Astrocyte (in vitro differentiated cells and primary cell): ENCODE results near the gene TCEANC. TPM values are rescaled to one million over a fixed set of nuclear protein-coding genes. Genes with fewer than 3 reads are reported as not detected.
"Not testable (repeated sequence)": the region's sequence is repeated elsewhere in the genome, so short reads cannot be mapped to it uniquely, and the experiment has no call there.

Source experiments
- DNase-seq: peaks from one replicate; pipeline ENCODE4 v3.0.0-alpha.2; 2010; ENCODE audit warnings: low read depth
- FAIRE-seq: peaks from 2 replicates; lab custom pipeline; 2011; peaks lifted over from hg19 to GRCh38; lab: Jason Lieb, UNC
- H2AFZ ChIP-seq: 2 replicates; pipeline ENCODE4 v1.6.0; 2012; ENCODE audit warnings: low read depth, low read length, inconsistent platforms
- H3K27ac ChIP-seq: 2 replicates; pipeline ENCODE4 v1.5.1; 2011; ENCODE audit warnings: low read depth, low read length, inconsistent platforms
- H3K27me3 ChIP-seq: 2 replicates; pipeline ENCODE4 v1.6.0; 2011; ENCODE audit warnings: low read length, inconsistent platforms; ENCODE audit not compliant: insufficient read depth
- H3K36me3 ChIP-seq: 2 replicates; pipeline ENCODE4 v1.5.1; 2011; ENCODE audit warnings: low read length, inconsistent platforms; ENCODE audit not compliant: insufficient read depth
- H3K4me1 ChIP-seq: 2 replicates; pipeline ENCODE4 v1.5.1; 2011; ENCODE audit warnings: low read length, inconsistent platforms; ENCODE audit not compliant: insufficient read depth
- H3K4me2 ChIP-seq: 2 replicates; pipeline ENCODE4 v1.6.0; 2012; ENCODE audit warnings: low read length, inconsistent platforms
- H3K4me3 ChIP-seq: 2 replicates; pipeline ENCODE4 v1.5.1; 2011; ENCODE audit warnings: low read depth, mild to moderate bottlenecking, low read length, inconsistent platforms; ENCODE audit not compliant: insufficient read depth
- H3K79me2 ChIP-seq: 2 replicates; pipeline ENCODE4 v1.6.0; 2012; ENCODE audit warnings: mild to moderate bottlenecking, low read length, inconsistent platforms; ENCODE audit not compliant: insufficient read depth
- H3K9ac ChIP-seq: 2 replicates; pipeline ENCODE4 v1.6.0; 2012; ENCODE audit warnings: mild to moderate bottlenecking, low read length, inconsistent platforms
- H3K9me3 ChIP-seq: 2 replicates; pipeline ENCODE4 v1.5.1; 2012; ENCODE audit warnings: low read depth, mild to moderate bottlenecking, low read length, inconsistent platforms; ENCODE audit not compliant: insufficient read depth
- H4K20me1 ChIP-seq: 2 replicates; pipeline ENCODE4 v1.6.0; 2012; ENCODE audit warnings: low read length, inconsistent platforms; ENCODE audit not compliant: insufficient read depth
- H3K27ac Mint-ChIP-seq: one replicate; pipeline ENCODE4 v1.8.0; 2021; ENCODE audit warnings: mild to moderate bottlenecking, mixed read lengths; ENCODE audit not compliant: unreplicated experiment
- H3K27me3 Mint-ChIP-seq: one replicate; pipeline ENCODE4 v1.8.0; 2021; ENCODE audit warnings: low read depth, mixed read lengths; ENCODE audit not compliant: unreplicated experiment
- H3K36me3 Mint-ChIP-seq: one replicate; pipeline ENCODE4 v1.8.0; 2021; ENCODE audit warnings: low read depth, mixed read lengths; ENCODE audit not compliant: unreplicated experiment
- H3K4me1 Mint-ChIP-seq: one replicate; pipeline ENCODE4 v1.8.0; 2021; ENCODE audit warnings: low read depth, mixed read lengths; ENCODE audit not compliant: unreplicated experiment
- H3K4me3 Mint-ChIP-seq: one replicate; pipeline ENCODE4 v1.8.0; 2021; ENCODE audit warnings: mild to moderate bottlenecking, moderate library complexity, mixed read lengths; ENCODE audit not compliant: unreplicated experiment
- H3K9me3 Mint-ChIP-seq: one replicate; pipeline ENCODE4 v1.8.0; 2021; ENCODE audit warnings: mild to moderate bottlenecking, mixed read lengths; ENCODE audit not compliant: unreplicated experiment
- EZH2 ChIP-seq: IDR thresholded peaks from 2 replicates; pipeline ENCODE4 v1.6.1; 2012; ENCODE audit warnings: mild to moderate bottlenecking, low read length, inconsistent platforms; ENCODE audit not compliant: insufficient read depth
- total RNA-seq: library from RNA; stranded (reverse); gene quantifications from 2 replicates; pipeline ENCODE4 v1.2.1, GENCODE V29; 2021
- TF ChIP-seq, protein P1 (sequence below): IDR thresholded peaks from 2 replicates; pipeline ENCODE4 v1.5.1; 2011; ENCODE audit warnings: low read depth, mild to moderate bottlenecking, inconsistent platforms, low read length, moderate library complexity; ENCODE audit not compliant: insufficient read depth

Gene TCEANC
- total RNA-seq, 1 donor from 2014 or later: 1.0 TPM

- TF ChIP-seq, protein P1, sequence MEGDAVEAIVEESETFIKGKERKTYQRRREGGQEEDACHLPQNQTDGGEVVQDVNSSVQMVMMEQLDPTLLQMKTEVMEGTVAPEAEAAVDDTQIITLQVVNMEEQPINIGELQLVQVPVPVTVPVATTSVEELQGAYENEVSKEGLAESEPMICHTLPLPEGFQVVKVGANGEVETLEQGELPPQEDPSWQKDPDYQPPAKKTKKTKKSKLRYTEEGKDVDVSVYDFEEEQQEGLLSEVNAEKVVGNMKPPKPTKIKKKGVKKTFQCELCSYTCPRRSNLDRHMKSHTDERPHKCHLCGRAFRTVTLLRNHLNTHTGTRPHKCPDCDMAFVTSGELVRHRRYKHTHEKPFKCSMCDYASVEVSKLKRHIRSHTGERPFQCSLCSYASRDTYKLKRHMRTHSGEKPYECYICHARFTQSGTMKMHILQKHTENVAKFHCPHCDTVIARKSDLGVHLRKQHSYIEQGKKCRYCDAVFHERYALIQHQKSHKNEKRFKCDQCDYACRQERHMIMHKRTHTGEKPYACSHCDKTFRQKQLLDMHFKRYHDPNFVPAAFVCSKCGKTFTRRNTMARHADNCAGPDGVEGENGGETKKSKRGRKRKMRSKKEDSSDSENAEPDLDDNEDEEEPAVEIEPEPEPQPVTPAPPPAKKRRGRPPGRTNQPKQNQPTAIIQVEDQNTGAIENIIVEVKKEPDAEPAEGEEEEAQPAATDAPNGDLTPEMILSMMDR: no peak
- no peak for TF ChIP-seq EZH2
- no peaks in the 10 kb centered on the region for H3K27me3 Mint-ChIP-seq
- H3K4me1 Mint-ChIP-seq: no peaks in the 10 kb centered on the region
- Histone ChIP-seq H3K4me1 (no peaks in the 10 kb centered on the region), H3K27me3 (no peaks in the 10 kb centered on the region), H3K36me3 (no peaks in the 10 kb centered on the region), H2AFZ (no peak overlapping the region), H4K20me1 (no peaks in the 10 kb centered on the region), H3K4me3 (no peak overlapping the region), H3K79me2 (no peaks in the 10 kb centered on the region), H3K4me2 (no peak overlapping the region), H3K9me3 (no peaks in the 10 kb centered on the region), H3K27ac (no peak overlapping the region), H3K9ac (no peak overlapping the region)
- FAIRE-seq (peak; percentile 60), DNase-seq (no peak)
- no peaks in the 10 kb centered on the region for H3K36me3 Mint-ChIP-seq
- H3K4me3 Mint-ChIP-seq: no peak overlapping the region
- H3K27ac Mint-ChIP-seq: no peak overlapping the region
- H3K9me3 Mint-ChIP-seq: peaks cover 6% of the 10 kb centered on the region
These were observed 14.9 kb upstream of the TCEANC start for GRCh38 chrX:13638021-13638420.

DNA sequence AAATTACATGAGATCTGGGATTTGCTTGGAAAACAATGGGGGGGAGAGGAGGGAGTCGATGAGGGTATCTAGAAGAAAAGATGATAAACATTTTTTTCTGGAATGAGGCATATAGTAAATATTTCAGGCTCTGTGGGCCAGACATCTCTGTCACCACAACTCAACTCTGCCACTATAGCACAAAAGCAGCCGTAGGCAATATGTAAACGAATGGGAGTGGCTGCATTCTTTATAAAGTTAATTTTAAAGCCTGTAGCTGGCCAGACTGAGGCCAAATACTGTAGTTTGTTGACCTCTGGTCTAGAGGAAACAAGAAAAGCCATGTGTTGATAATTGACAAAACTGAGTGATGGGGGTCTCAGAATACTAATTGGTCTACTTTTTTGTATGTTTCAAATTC, 14.1 kb upstream of the TCEANC start:
- H3K4me1 ChIP-seq: no peaks in the 10 kb centered on the region
- DNase-seq (no peak), FAIRE-seq (peak; percentile 37)
- no peak overlapping the region for H3K27ac ChIP-seq
- H3K36me3 ChIP-seq: no peaks in the 10 kb centered on the region
- no peak overlapping the region for H3K4me2 ChIP-seq
- Mint-ChIP-seq H3K4me3 (no peak overlapping the region), H3K27ac (no peak overlapping the region), H3K4me1 (no peaks in the 10 kb centered on the region), H3K27me3 (no peaks in the 10 kb centered on the region), H3K36me3 (no peaks in the 10 kb centered on the region), H3K9me3 (peaks cover 6% of the 10 kb centered on the region)
- TF ChIP-seq, protein P1: no peak
- no peak for TF ChIP-seq EZH2
- H3K27me3 ChIP-seq: no peaks in the 10 kb centered on the region
- no peak overlapping the region for H3K4me3 ChIP-seq
- H3K79me2 ChIP-seq: no peaks in the 10 kb centered on the region
- H4K20me1 ChIP-seq: no peaks in the 10 kb centered on the region
- no peak overlapping the region for H2AFZ ChIP-seq
- no peak overlapping the region for H3K9ac ChIP-seq
- no peaks in the 10 kb centered on the region for H3K9me3 ChIP-seq

GRCh38 chrX:13641684-13642083, 11.3 kb upstream of the TCEANC start:
- H3K4me1 Mint-ChIP-seq, H3K9me3 Mint-ChIP-seq, H3K27ac Mint-ChIP-seq: not testable (repeated sequence)

More at GRCh38 chrX:13641684-13642083, 11.3 kb upstream of the TCEANC start:
- H3K79me2 ChIP-seq, H3K27me3 ChIP-seq, H3K27ac ChIP-seq, H3K4me3 ChIP-seq, FAIRE-seq, DNase-seq, H4K20me1 ChIP-seq, H3K27me3 Mint-ChIP-seq, H3K36me3 Mint-ChIP-seq, H3K36me3 ChIP-seq, H3K9ac ChIP-seq, H3K9me3 ChIP-seq, H3K4me1 ChIP-seq, H3K4me2 ChIP-seq, H2AFZ ChIP-seq, H3K4me3 Mint-ChIP-seq: not testable (repeated sequence)
